Measurements from ENCODE around the gene DDX55.

The DDX55 gene

DNA sequence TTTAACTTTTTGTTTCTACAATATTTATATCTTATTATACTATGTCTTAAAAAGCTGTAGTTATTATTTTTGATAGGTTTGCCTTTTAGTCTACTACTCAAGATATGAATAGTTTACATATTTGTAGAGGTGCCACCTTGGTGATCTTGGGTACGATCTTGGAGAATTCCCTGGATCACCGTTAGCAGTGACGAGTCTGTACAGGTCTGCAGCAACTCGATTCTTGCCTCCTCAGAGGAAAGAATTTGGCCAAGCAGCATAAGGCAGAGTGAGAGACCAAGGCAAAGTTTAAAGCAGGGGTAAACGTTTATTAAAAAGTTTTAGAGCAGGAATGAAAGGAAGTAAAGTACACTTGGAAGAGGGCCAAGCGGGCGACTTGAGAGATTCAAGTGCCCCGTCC lies 65.9 kb downstream of the DDX55 start:
- peak overlapping the region; percentile 76 for H3K27ac ChIP-seq
- POLR2A ChIA-PET (ENCODE audit: low non-redundant PET): no interaction called here
- CTCF ChIA-PET: no interaction called here
- no peak for DNase-seq (ENCODE audit: low spot score)
- TF ChIP-seq, protein P1, sequence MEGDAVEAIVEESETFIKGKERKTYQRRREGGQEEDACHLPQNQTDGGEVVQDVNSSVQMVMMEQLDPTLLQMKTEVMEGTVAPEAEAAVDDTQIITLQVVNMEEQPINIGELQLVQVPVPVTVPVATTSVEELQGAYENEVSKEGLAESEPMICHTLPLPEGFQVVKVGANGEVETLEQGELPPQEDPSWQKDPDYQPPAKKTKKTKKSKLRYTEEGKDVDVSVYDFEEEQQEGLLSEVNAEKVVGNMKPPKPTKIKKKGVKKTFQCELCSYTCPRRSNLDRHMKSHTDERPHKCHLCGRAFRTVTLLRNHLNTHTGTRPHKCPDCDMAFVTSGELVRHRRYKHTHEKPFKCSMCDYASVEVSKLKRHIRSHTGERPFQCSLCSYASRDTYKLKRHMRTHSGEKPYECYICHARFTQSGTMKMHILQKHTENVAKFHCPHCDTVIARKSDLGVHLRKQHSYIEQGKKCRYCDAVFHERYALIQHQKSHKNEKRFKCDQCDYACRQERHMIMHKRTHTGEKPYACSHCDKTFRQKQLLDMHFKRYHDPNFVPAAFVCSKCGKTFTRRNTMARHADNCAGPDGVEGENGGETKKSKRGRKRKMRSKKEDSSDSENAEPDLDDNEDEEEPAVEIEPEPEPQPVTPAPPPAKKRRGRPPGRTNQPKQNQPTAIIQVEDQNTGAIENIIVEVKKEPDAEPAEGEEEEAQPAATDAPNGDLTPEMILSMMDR (conservative IDR thresholded peaks at IDR 0.05; ENCODE audit: low read depth): no peak

Data from RWPE1 (cell line).